22Rv1 (cell line): ENCODE data around the gene SLC10A7.

Source experiments
- ZFX ChIP-seq: fragments of 450-650 bp; IDR thresholded peaks from 2 replicates; pipeline ENCODE4 v1.6.1; 2017; ENCODE audit warnings: antibody characterized with exemption, borderline replicate concordance
- TF ChIP-seq, protein P1 (sequence below): fragments of 450-650 bp; IDR thresholded peaks from 2 replicates; pipeline ENCODE4 v1.5.1; 2017; ENCODE audit warnings: mild to moderate bottlenecking

DNA sequence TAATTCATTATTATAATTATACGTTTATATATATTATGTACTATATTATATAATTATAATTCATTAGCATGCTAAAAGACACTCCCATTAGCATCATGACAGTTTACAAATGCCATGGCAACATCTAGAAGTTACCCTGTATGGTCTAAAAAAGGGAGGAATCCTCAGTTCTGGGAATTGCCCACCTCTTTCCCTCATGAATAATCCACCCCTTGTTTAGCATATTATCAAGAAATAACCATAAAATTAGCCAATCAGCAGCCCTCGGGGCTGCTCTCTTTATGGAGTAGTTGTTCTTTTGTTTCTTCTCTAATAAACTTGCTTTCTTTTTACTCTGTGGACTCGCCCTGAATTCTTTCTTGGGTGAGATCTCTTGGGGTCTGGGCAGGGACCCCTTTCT lies 42.8 kb upstream of the SLC10A7 start:
- TF ChIP-seq, protein P1, sequence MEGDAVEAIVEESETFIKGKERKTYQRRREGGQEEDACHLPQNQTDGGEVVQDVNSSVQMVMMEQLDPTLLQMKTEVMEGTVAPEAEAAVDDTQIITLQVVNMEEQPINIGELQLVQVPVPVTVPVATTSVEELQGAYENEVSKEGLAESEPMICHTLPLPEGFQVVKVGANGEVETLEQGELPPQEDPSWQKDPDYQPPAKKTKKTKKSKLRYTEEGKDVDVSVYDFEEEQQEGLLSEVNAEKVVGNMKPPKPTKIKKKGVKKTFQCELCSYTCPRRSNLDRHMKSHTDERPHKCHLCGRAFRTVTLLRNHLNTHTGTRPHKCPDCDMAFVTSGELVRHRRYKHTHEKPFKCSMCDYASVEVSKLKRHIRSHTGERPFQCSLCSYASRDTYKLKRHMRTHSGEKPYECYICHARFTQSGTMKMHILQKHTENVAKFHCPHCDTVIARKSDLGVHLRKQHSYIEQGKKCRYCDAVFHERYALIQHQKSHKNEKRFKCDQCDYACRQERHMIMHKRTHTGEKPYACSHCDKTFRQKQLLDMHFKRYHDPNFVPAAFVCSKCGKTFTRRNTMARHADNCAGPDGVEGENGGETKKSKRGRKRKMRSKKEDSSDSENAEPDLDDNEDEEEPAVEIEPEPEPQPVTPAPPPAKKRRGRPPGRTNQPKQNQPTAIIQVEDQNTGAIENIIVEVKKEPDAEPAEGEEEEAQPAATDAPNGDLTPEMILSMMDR, result no peak
- no peak for TF ChIP-seq ZFX
